Caco-2 (cell line): Measurements from ENCODE around the gene NPLOC4. TPM values are rescaled to one million over a fixed set of nuclear protein-coding genes. Genes with fewer than 3 reads are reported as not detected.

Source experiments
- BruUV-seq: library from RNA; stranded (reverse); fragments of 400-500 nt; replicated peaks from 2 replicates; lab custom pipeline; 2021; lab: Mats Ljungman, UMichigan
- CTCF ChIA-PET: fragments of 300-600 bp; sonication (Branson Sonifier 250); formaldehyde crosslinking; loops from one replicate; lab custom pipeline; 2022; ENCODE audit warnings: antibody characterized with exemption; lab: Charles Lee
- POLR2A ChIA-PET: fragments of 300-600 bp; sonication (Branson Sonifier 250); formaldehyde crosslinking; loops from one replicate; lab custom pipeline; 2022; ENCODE audit warnings: antibody characterized with exemption; lab: Charles Lee
- DNase-seq, 2 experiments: peaks; one replicate each; pipeline versions ENCODE4 v3.0.0 to v3.0.0-alpha.2; 2020 to 2022
- H3K27me3 ChIP-seq: replicated peaks from 2 replicates; pipeline ENCODE4 v1.6.0; 2011; ENCODE audit warnings: low read length; ENCODE audit not compliant: control insufficient read depth, insufficient read depth
- H3K36me3 ChIP-seq: 2 replicates; pipeline ENCODE4 v1.5.1; 2011; ENCODE audit warnings: low read length; ENCODE audit not compliant: control insufficient read depth, insufficient read depth
- H3K4me1 ChIP-seq: fragments of 250-450 bp; sonication (Bioruptor Pico); 2 replicates; pipeline ENCODE4 v1.5.1; 2020; ENCODE audit warnings: mild to moderate bottlenecking
- H3K4me3 ChIP-seq: 2 replicates; pipeline ENCODE4 v1.5.1; 2011; ENCODE audit warnings: low read depth, mild to moderate bottlenecking, control low read depth, low read length
- H3K9me3 ChIP-seq: fragments of 250-450 bp; sonication (Bioruptor Pico); 2 replicates; pipeline ENCODE4 v1.5.1; 2020; ENCODE audit warnings: mild to moderate bottlenecking, moderate library complexity
- H3K27ac Mint-ChIP-seq: one replicate; pipeline ENCODE4 v1.8.0; 2022; ENCODE audit warnings: mixed read lengths; ENCODE audit not compliant: unreplicated experiment
- H3K27me3 Mint-ChIP-seq: one replicate; pipeline ENCODE4 v1.8.0; 2022; ENCODE audit warnings: mixed read lengths; ENCODE audit not compliant: insufficient read depth, unreplicated experiment
- H3K36me3 Mint-ChIP-seq: one replicate; pipeline ENCODE4 v1.8.0; 2022; ENCODE audit warnings: mild to moderate bottlenecking, mixed read lengths; ENCODE audit not compliant: insufficient read depth, unreplicated experiment
- H3K4me1 Mint-ChIP-seq: one replicate; pipeline ENCODE4 v1.8.0; 2022; ENCODE audit warnings: low read depth, mixed read lengths; ENCODE audit not compliant: unreplicated experiment
- H3K4me3 Mint-ChIP-seq: one replicate; pipeline ENCODE4 v1.8.0; 2022; ENCODE audit warnings: mild to moderate bottlenecking, moderate library complexity, mixed read lengths; ENCODE audit not compliant: unreplicated experiment
- H3K9me3 Mint-ChIP-seq: one replicate; pipeline ENCODE4 v1.8.0; 2022; ENCODE audit warnings: mixed read lengths; ENCODE audit not compliant: unreplicated experiment
- CTCF ChIP-seq, 2 experiments: fragments of 200-600 bp in 1 of 2; IDR thresholded peaks; 1 replicate in 1 of 2; 2 replicates in 1 of 2; pipeline versions ENCODE4 v1.5.1 to v1.8.0; 2011 to 2022; ENCODE audit warnings: antibody characterized with exemption in 1 of 2, control low read depth in 1 of 2, inconsistent platforms in 1 of 2, low read depth in 1 of 2, low read length in 1 of 2, mild to moderate bottlenecking in 1 of 2, moderate library complexity in 1 of 2; ENCODE audit not compliant: insufficient read depth in 1 of 2, severe bottlenecking in 1 of 2, unreplicated experiment in 1 of 2
- intact Hi-C: fragments of 100-400 bp; cut with micrococcal nuclease; formaldehyde crosslinking; loops from one replicate; pipeline ENCODE4 v1.10.0; 2022; ENCODE audit not compliant: unreplicated experiment
- total RNA-seq: library from RNA; stranded (reverse); gene quantifications from 2 replicates; pipeline ENCODE4 v1.2.3, GENCODE V29; 2022

Gene NPLOC4
- total RNA-seq, 1 experiment from 2014 or later: 139 TPM

- POLR2A ChIA-PET: no interaction called here
- CTCF ChIA-PET: no interaction called here
- no peak for TF ChIP-seq CTCF (IDR thresholded peaks at IDR 0.05; ENCODE audit: insufficient read depth in 1 of 2, low read depth in 1 of 2, low read length in 1 of 2, severe bottlenecking in 1 of 2, unreplicated experiment in 1 of 2)
Measured at GRCh38 chr17:81644496-81644895, 7.6 kb upstream of the NPLOC4 start.

GRCh38 chr17:81641825-81642489 lies 5.0 kb upstream of the NPLOC4 start:
- Histone ChIP-seq H3K4me3 (no peak overlapping the region), H3K9me3 (no peaks in the 10 kb centered on the region), H3K27me3 (no peaks in the 10 kb centered on the region), H3K4me1 (0 out of 2 replicates have a peak, but pooled peaks cover 5% of the 10 kb centered on the region), H3K36me3 (no peaks in the 10 kb centered on the region)
- DNase-seq: no peak
- Mint-ChIP-seq H3K4me3 (no peak overlapping the region), H3K27me3 (no peaks in the 10 kb centered on the region), H3K36me3 (peaks cover 3% of the 10 kb centered on the region), H3K9me3 (no peaks in the 10 kb centered on the region), H3K27ac (no peak overlapping the region), H3K4me1 (no peaks in the 10 kb centered on the region)
- intact Hi-C loops: no loop called here
- ChIA-PET POLR2A (no interaction called here), CTCF (no interaction called here)
- TF ChIP-seq CTCF (IDR thresholded peaks at IDR 0.05; ENCODE audit: insufficient read depth in 1 of 2, low read depth in 1 of 2, low read length in 1 of 2, severe bottlenecking in 1 of 2, unreplicated experiment in 1 of 2): no peak
- BruUV-seq: no TSS peak

More at GRCh38 chr17:81644496-81644895, 7.6 kb upstream of the NPLOC4 start:
- H3K27me3 ChIP-seq: no peaks in the 10 kb centered on the region
- intact Hi-C loops: no loop called here
- H3K36me3 ChIP-seq: no peaks in the 10 kb centered on the region
- H3K27ac Mint-ChIP-seq: no peak overlapping the region
- no peaks in the 10 kb centered on the region for H3K36me3 Mint-ChIP-seq
- no peaks in the 10 kb centered on the region for H3K4me1 Mint-ChIP-seq
- H3K27me3 Mint-ChIP-seq: no peaks in the 10 kb centered on the region
- no peaks in the 10 kb centered on the region for H3K4me1 ChIP-seq
- DNase-seq: no peak
- BruUV-seq: no TSS peak
- no peaks in the 10 kb centered on the region for H3K9me3 Mint-ChIP-seq
- no peak overlapping the region for H3K4me3 ChIP-seq
- no peak overlapping the region for H3K4me3 Mint-ChIP-seq
- H3K9me3 ChIP-seq: peaks cover 10% of the 10 kb centered on the region

GRCh38 chr17:81640011-81640410 lies 3.1 kb upstream of the NPLOC4 start:
- peaks cover 20% of the 10 kb centered on the region for H3K36me3 Mint-ChIP-seq
- ChIA-PET POLR2A (no interaction called here), CTCF (no interaction called here)
- H3K27ac Mint-ChIP-seq: no peak overlapping the region
- no peaks in the 10 kb centered on the region for H3K9me3 Mint-ChIP-seq
- no peak overlapping the region for H3K4me3 ChIP-seq
- H3K36me3 ChIP-seq: no peaks in the 10 kb centered on the region
- no peaks in the 10 kb centered on the region for H3K4me1 Mint-ChIP-seq
- no peaks in the 10 kb centered on the region for H3K9me3 ChIP-seq
- H3K4me1 ChIP-seq: peaks cover 9% of the 10 kb centered on the region; the same call in 1 of the 2 replicates
- H3K27me3 Mint-ChIP-seq: no peaks in the 10 kb centered on the region
- TF ChIP-seq CTCF (IDR thresholded peaks at IDR 0.05; ENCODE audit: insufficient read depth in 1 of 2, low read depth in 1 of 2, low read length in 1 of 2, severe bottlenecking in 1 of 2, unreplicated experiment in 1 of 2): no peak
- no peak for DNase-seq
- no peaks in the 10 kb centered on the region for H3K27me3 ChIP-seq
- intact Hi-C loops: no loop called here
- H3K4me3 Mint-ChIP-seq: no peak overlapping the region
- BruUV-seq: no TSS peak
